SK-N-SH (cell line): Measurements from ENCODE around the gene MAP4K1. TPM values are rescaled to one million over a fixed set of nuclear protein-coding genes. Genes with fewer than 3 reads are reported as not detected.

Experiments used
- CTCF ChIA-PET: fragments of 300-600, 350-600 bp; formaldehyde crosslinking; extraction: SDS; loops from one replicate; lab custom pipeline; 2021; lab: Yijun Ruan, JAX
- POLR2A ChIA-PET: fragments of 350-600 bp; sonication (Branson Sonifier 250); formaldehyde crosslinking; extraction: SDS; loops from one replicate; lab custom pipeline; 2020; ENCODE audit warnings: antibody characterized with exemption, inconsistent platforms; lab: Yijun Ruan, JAX
- DNase-seq: peaks from one replicate; pipeline ENCODE4 v3.0.0; 2012
- H2AFZ ChIP-seq: fragments of 200-600 bp; sonication (generic); 2 replicates; pipeline ENCODE4 v1.8.1; 2016; ENCODE audit warnings: antibody characterized with exemption, mild to moderate bottlenecking, low read depth
- H3F3A ChIP-seq: fragments of 200-600 bp; sonication (generic); replicated peaks from 2 replicates; pipeline ENCODE3; 2016; ENCODE audit warnings: antibody characterized with exemption, mild to moderate bottlenecking; ENCODE audit not compliant: insufficient read depth
- H3K27ac ChIP-seq, 2 experiments: fragments of 200-500 bp in 1 of 2; fragments of 200-600 bp in 1 of 2; sonication (Bioruptor generic) in 1 of 2; sonication (generic), shearing (Covaris generic) in 1 of 2; 2 replicates each; pipeline versions ENCODE4 v1.5.1 to v1.6.1; 2014 to 2016; ENCODE audit warnings: low read depth in 2 of 2, inconsistent platforms in 1 of 2, low read length in 1 of 2, mild to moderate bottlenecking in 1 of 2, mixed read lengths in 1 of 2
- H3K27me3 ChIP-seq: fragments of 200-600 bp; sonication (generic), shearing (Covaris generic); 2 replicates; pipeline ENCODE4 v1.6.1; 2016; ENCODE audit warnings: mixed run types; ENCODE audit not compliant: insufficient read depth
- H3K36me3 ChIP-seq, 2 experiments: fragments of 200-500 bp in 1 of 2; fragments of 200-600 bp in 1 of 2; sonication (Bioruptor generic) in 1 of 2; sonication (generic) in 1 of 2; replicated peaks in 1 of 2; 2 replicates each; pipeline versions ENCODE3 to v1.5.1; 2014 to 2016; ENCODE audit warnings: low read length in 1 of 2, mild to moderate bottlenecking in 1 of 2; ENCODE audit not compliant: insufficient read depth in 2 of 2, control insufficient read depth in 1 of 2
- H3K4me1 ChIP-seq, 2 experiments: fragments of 200-500 bp in 1 of 2; fragments of 200-600 bp in 1 of 2; sonication (Bioruptor generic) in 1 of 2; sonication (generic), shearing (Covaris generic) in 1 of 2; 2 replicates each; pipeline versions ENCODE4 v1.5.1 to v1.6.1; 2014 to 2016; ENCODE audit warnings: low read depth in 1 of 2, low read length in 1 of 2, mixed run types in 1 of 2; ENCODE audit not compliant: insufficient read depth in 2 of 2, control insufficient read depth in 1 of 2
- H3K4me2 ChIP-seq: fragments of 200-600 bp; sonication (generic), shearing (Covaris generic); 2 replicates; pipeline ENCODE4 v1.6.1; 2017; ENCODE audit warnings: mixed run types
- H3K4me3 ChIP-seq, 2 experiments: fragments of 200-500 bp in 1 of 2; fragments of 200-600 bp in 1 of 2; sonication (Bioruptor generic) in 1 of 2; sonication (generic), shearing (Covaris generic) in 1 of 2; 2 replicates each; pipeline versions ENCODE4 v1.5.1 to v1.8.1; 2014 to 2016; ENCODE audit warnings: low read depth in 2 of 2, inconsistent platforms in 1 of 2, low read length in 1 of 2, mild to moderate bottlenecking in 1 of 2, mixed read lengths in 1 of 2, moderate library complexity in 1 of 2
- H3K79me2 ChIP-seq: fragments of 200-600 bp; sonication (generic); 2 replicates; pipeline ENCODE4 v1.8.1; 2017; ENCODE audit warnings: mild to moderate bottlenecking; ENCODE audit not compliant: insufficient read depth
- H3K9ac ChIP-seq: fragments of 200-600 bp; sonication (generic); 2 replicates; pipeline ENCODE4 v1.6.1; 2017; ENCODE audit warnings: mixed run types
- H3K9me2 ChIP-seq: fragments of 200-600 bp; sonication (generic); 2 replicates; pipeline ENCODE4 v1.6.1; 2017; ENCODE audit warnings: mixed run types
- H3K9me3 ChIP-seq: fragments of 200-600 bp; sonication (generic); 2 replicates; pipeline ENCODE4 v1.6.1; 2017; ENCODE audit warnings: mixed run types, mild to moderate bottlenecking, moderate library complexity
- H4K20me1 ChIP-seq: fragments of 200-600 bp; sonication (generic); 2 replicates; pipeline ENCODE4 v1.6.1; 2017; ENCODE audit warnings: mild to moderate bottlenecking, mixed run types; ENCODE audit not compliant: insufficient read depth
- CTCF ChIP-seq: fragments of 200-600 bp; sonication (generic); IDR thresholded peaks from 2 replicates; pipeline ENCODE4 v1.6.1; 2017; ENCODE audit warnings: antibody characterized with exemption, mild to moderate bottlenecking, moderate library complexity
- NFIC ChIP-seq: IDR thresholded peaks from 2 replicates; pipeline ENCODE4 v1.4.0; 2012; ENCODE audit warnings: borderline replicate concordance
- RXRA ChIP-seq: IDR thresholded peaks from 2 replicates; pipeline ENCODE4 v1.4.0; 2012; ENCODE audit warnings: low read depth, mild to moderate bottlenecking, borderline replicate concordance
- TCF12 ChIP-seq: IDR thresholded peaks from 2 replicates; pipeline ENCODE4 v1.4.0; 2012
- WGBS: methylation state at CpG from one replicate; pipeline ENCODE4 v1.1.6; 2017; ENCODE audit warnings: low lambda C conversion rate; 5-methylcytosine and 5-hydroxymethylcytosine counted together
- polyA plus RNA-seq, 3 experiments: library from polyadenylated mRNA; depleted of rRNA; stranded (reverse); fragments of >200 nt; gene quantifications; 2 replicates each; pipeline ENCODE4 v1.2.3, GENCODE V29; 2012
- TF ChIP-seq, protein P1 (sequence below): IDR thresholded peaks from 2 replicates; pipeline ENCODE4; 2012

The MAP4K1 gene
- polyA plus RNA-seq, 1 of the 3 experiments (the other 2 are of a cell fraction): 0.31 TPM

DNA sequence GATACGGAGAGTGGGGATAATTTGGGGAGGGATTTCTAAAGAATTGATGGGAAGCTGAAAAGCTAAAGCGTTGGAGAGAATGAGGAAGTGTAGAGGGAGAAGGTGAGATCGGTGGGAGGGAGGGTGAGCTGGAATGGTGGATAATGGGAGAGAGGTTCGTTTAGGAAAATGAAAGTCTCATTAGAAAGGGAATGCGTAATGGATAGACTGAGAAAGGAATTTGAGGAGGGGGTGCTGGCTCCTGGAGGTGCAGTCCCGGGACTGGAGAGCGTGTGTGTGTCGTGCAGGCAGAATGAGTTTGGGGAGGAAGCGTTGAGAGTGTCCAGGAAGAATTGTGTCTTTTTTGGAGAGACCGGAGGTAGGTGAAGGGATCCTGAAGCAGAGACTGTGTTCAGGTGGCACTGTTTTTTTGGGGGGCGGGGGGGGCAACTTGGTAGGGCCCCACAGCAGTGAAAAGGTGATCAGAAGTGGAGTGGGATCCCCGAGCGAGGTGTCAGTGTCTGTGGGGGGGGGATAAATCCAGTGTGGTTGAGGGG, 31.1 kb upstream of the MAP4K1 start:
- peak overlapping the region; percentile 71 to 99 for H3K27ac ChIP-seq
- ChIA-PET POLR2A (interaction anchor here (1.0 to 2.5 kb wide), 2 partner anchors 14 to 17 kb away, joined by 6 to 10 read pairs; no protein-coding TSS in a partner anchor), CTCF (interaction anchor here (0.7 to 5.1 kb wide), 2 partner anchors 13 to 22 kb away, joined by 3 to 40 read pairs; no protein-coding TSS in a partner anchor)
- DNase-seq: no peak
- H3K4me1 ChIP-seq: peaks cover 27 to 37% of the 10 kb centered on the region in 2 experiments
- H3F3A ChIP-seq: peaks cover 31% of the 10 kb centered on the region
- H3K4me2 ChIP-seq: peak overlapping the region; percentile 88
- peaks cover 64% of the 10 kb centered on the region for H3K79me2 ChIP-seq
- no peak overlapping the region for H2AFZ ChIP-seq
- H4K20me1 ChIP-seq: peaks cover 41% of the 10 kb centered on the region
- peak overlapping the region; percentile 59 to 99 for H3K4me3 ChIP-seq
- H3K9ac ChIP-seq: peak overlapping the region; percentile 100
- WGBS: 2% methylated on average over 13 of the region's 13 CpGs
- H3K27me3 ChIP-seq: no peaks in the 10 kb centered on the region
- peaks cover 0 to 4% of the 10 kb centered on the region in 2 experiments for H3K36me3 ChIP-seq
- TF ChIP-seq NFIC (no peak), TCF12 (no peak)
- H3K9me3 ChIP-seq: no peaks in the 10 kb centered on the region
- H3K9me2 ChIP-seq: no peaks in the 10 kb centered on the region

- Histone ChIP-seq H3K4me2 (peak overlapping the region; percentile 88), H3K9me2 (no peaks in the 10 kb centered on the region), H3K9ac (peak overlapping the region; percentile 100), H3K4me3 (peak overlapping the region; percentile 59 to 99), H3K36me3 (no peaks in the 10 kb centered on the region), H3F3A (peaks cover 31% of the 10 kb centered on the region), H3K27me3 (no peaks in the 10 kb centered on the region), H3K9me3 (no peaks in the 10 kb centered on the region), H2AFZ (no peak overlapping the region), H3K79me2 (peaks cover 57% of the 10 kb centered on the region), H4K20me1 (peaks cover 39% of the 10 kb centered on the region), H3K27ac (peak overlapping the region; percentile 71 to 99), H3K4me1 (peaks cover 27 to 33% of the 10 kb centered on the region in 2 experiments; a peak in 3 of 4 replicates)
- POLR2A ChIA-PET: interaction anchor here (0.8 to 2.5 kb wide), 6 partner anchors 9 to 282 kb away, joined by 3 to 10 read pairs (median 6); partner anchors contain the start of genes ECH1, EIF3K, MRPS12 and SARS2
- CTCF ChIA-PET: interaction anchor here (0.6 to 5.1 kb wide), 6 partner anchors 12 to 725 kb away, joined by 3 to 40 read pairs (median 3); no protein-coding TSS in a partner anchor
- WGBS: under 1% methylated on average over 19 of the region's 19 CpGs
- peak; percentile 49 for DNase-seq
- TF ChIP-seq, protein P1, sequence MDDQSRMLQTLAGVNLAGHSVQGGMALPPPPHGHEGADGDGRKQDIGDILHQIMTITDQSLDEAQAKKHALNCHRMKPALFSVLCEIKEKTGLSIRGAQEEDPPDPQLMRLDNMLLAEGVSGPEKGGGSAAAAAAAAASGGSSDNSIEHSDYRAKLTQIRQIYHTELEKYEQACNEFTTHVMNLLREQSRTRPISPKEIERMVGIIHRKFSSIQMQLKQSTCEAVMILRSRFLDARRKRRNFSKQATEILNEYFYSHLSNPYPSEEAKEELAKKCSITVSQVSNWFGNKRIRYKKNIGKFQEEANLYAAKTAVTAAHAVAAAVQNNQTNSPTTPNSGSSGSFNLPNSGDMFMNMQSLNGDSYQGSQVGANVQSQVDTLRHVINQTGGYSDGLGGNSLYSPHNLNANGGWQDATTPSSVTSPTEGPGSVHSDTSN: no peak
- TF ChIP-seq RXRA (no peak), CTCF (no peak)
Observed at GRCh38 chr19:38647966-38648768, 30.4 kb upstream of the MAP4K1 start.
